ENCODE measurements around the gene UBE2H. TPM values are rescaled to one million over a fixed set of nuclear protein-coding genes. Genes with fewer than 3 reads are reported as not detected.
"Not testable (repeated sequence)": the region's sequence is repeated elsewhere in the genome, so short reads cannot be mapped to it uniquely, and the experiment has no call there.

Gene UBE2H
- polyA plus RNA-seq, 1 of the 3 experiments (the other 2 are of a cell fraction): 129 TPM

GRCh38 chr7:129969881-129970446 is 17.2 kb upstream of the UBE2H start (continued):
- TF ChIP-seq ZBTB33 (IDR thresholded peaks at IDR 0.05; ENCODE audit: borderline replicate concordance, low read depth): no peak
- TF ChIP-seq CTCF (IDR thresholded peaks at IDR 0.05): no peak
- TF ChIP-seq FOXJ3 (CRISPR knock-in tag; IDR thresholded peaks at IDR 0.05): no peak

- H2AFZ ChIP-seq (ENCODE audit: low read depth): peak overlapping the region; percentile 71; the same call in 1 of the 2 replicates
- no peak overlapping the region for H3K4me3 ChIP-seq (ENCODE audit: low read depth in 2 of 2, low read length in 1 of 2)
- H4K20me1 ChIP-seq (ENCODE audit: insufficient read depth): no peaks in the 10 kb centered on the region
- no peaks in the 10 kb centered on the region for H3K9me2 ChIP-seq
- H3K4me1 ChIP-seq (ENCODE audit: control insufficient read depth in 1 of 2, insufficient read depth in 2 of 2, low read depth in 1 of 2, low read length in 1 of 2): peaks cover 0 to 12% of the 10 kb centered on the region in 2 experiments; a peak in 1 of 4 replicates
- no peaks in the 10 kb centered on the region for H3K79me2 ChIP-seq (ENCODE audit: insufficient read depth)
- H3K4me2 ChIP-seq: peak overlapping the region; percentile 67; the same call in 1 of the 2 replicates
- H3F3A ChIP-seq (replicated peaks; ENCODE audit: insufficient read depth): peaks cover 23% of the 10 kb centered on the region
- CTCF ChIA-PET: interaction anchor here (2.3 kb wide), 1 partner anchor 143 kb away, joined by 9 read pairs; no protein-coding TSS in a partner anchor
- POLR2A ChIA-PET: no interaction called here
- H3K9ac ChIP-seq: 0 out of 2 replicates have a peak overlapping the region, but pooled peaks have one; percentile 60
- H3K36me3 ChIP-seq (replicated peaks in 1 of 2; ENCODE audit: control insufficient read depth in 1 of 2, insufficient read depth in 2 of 2, low read length in 1 of 2): no peaks in the 10 kb centered on the region
- no peak for DNase-seq
- H3K27me3 ChIP-seq (ENCODE audit: insufficient read depth): no peaks in the 10 kb centered on the region
- no peaks in the 10 kb centered on the region for H3K9me3 ChIP-seq
- 96% methylated on average over 11 of the region's 11 CpGs for WGBS (ENCODE audit: low lambda C conversion rate)
- no peak for TF ChIP-seq MXI1 (IDR thresholded peaks at IDR 0.05; ENCODE audit: low read depth, low read length)
- H3K27ac ChIP-seq (ENCODE audit: low read depth in 2 of 2, low read length in 1 of 2): peak overlapping the region; percentile 11 to 94; a peak in 3 of 4 replicates
Observed at GRCh38 chr7:129968592-129969383, 16.0 kb upstream of the UBE2H start.

- H3K4me1 ChIP-seq (ENCODE audit: control insufficient read depth in 1 of 2, insufficient read depth in 2 of 2, low read depth in 1 of 2, low read length in 1 of 2); H3K27ac ChIP-seq (ENCODE audit: low read depth in 2 of 2, low read length in 1 of 2); H3K9ac ChIP-seq; H3K79me2 ChIP-seq (ENCODE audit: insufficient read depth); H3K27me3 ChIP-seq (ENCODE audit: insufficient read depth); H2AFZ ChIP-seq (ENCODE audit: low read depth); H3K36me3 ChIP-seq (replicated peaks in 1 of 2; ENCODE audit: control insufficient read depth in 1 of 2, insufficient read depth in 2 of 2, low read length in 1 of 2); H3K4me2 ChIP-seq; H3K9me3 ChIP-seq; H4K20me1 ChIP-seq (ENCODE audit: insufficient read depth); DNase-seq; H3K9me2 ChIP-seq; POLR2A ChIA-PET; H3K4me3 ChIP-seq (ENCODE audit: low read depth in 2 of 2, low read length in 1 of 2): not testable (repeated sequence)
- CTCF ChIA-PET: interaction anchor here (1.1 to 3.8 kb wide), 4 partner anchors 9 to 135 kb away, joined by 4 to 19 read pairs (median 6); no protein-coding TSS in a partner anchor
- H3F3A ChIP-seq (replicated peaks; ENCODE audit: insufficient read depth): peaks cover 13% of the 10 kb centered on the region
- 97% methylated on average over 4 of the region's 4 CpGs for WGBS (ENCODE audit: low lambda C conversion rate)
Observed at GRCh38 chr7:129960204-129960475, 7.4 kb upstream of the UBE2H start.

All from SK-N-SH (cell line).